Fibroblast of skin of left quadriceps (primary cell): ENCODE results near the gene CASR.
"Not testable (repeated sequence)": the region's sequence is repeated elsewhere in the genome, so short reads cannot be mapped to it uniquely, and the experiment has no call there.

Experiments used
- DNase-seq, 2 experiments: peaks; one replicate each; pipeline ENCODE4 v3.0.0-alpha.2; 2013; ENCODE audit warnings: low read depth in 2 of 2

Gene CASR

GRCh38 chr3:122183521-122183892 lies at the start of gene CASR:
CASR (plus strand) TSS chr3:122183668; CDS start chr3:122254190, 70,522 bp downstream.
- DNase-seq: no peak

GRCh38 chr3:122146466-122146865 lies 37.0 kb upstream of the CASR start:
- DNase-seq: no peak

- no peak for DNase-seq
Measured at GRCh38 chr3:122148941-122149627, 34.4 kb upstream of the CASR start.

- no peak for DNase-seq
Measured at GRCh38 chr3:122151480-122151879, 32.0 kb upstream of the CASR start.

GRCh38 chr3:122164983-122165382 lies 18.5 kb upstream of the CASR start:
- not testable (repeated sequence) for DNase-seq

- no peak for DNase-seq
Measured at GRCh38 chr3:122167630-122168029, 15.8 kb upstream of the CASR start.

- DNase-seq: no peak
Measured at GRCh38 chr3:122168044-122168443, 15.4 kb upstream of the CASR start.

- no peak for DNase-seq
Measured at GRCh38 chr3:122169911-122170310, 13.6 kb upstream of the CASR start.

GRCh38 chr3:122171361-122171760 lies 12.1 kb upstream of the CASR start:
- DNase-seq: not testable (repeated sequence)

- DNase-seq: no peak
Measured at GRCh38 chr3:122178711-122179110, 4.8 kb upstream of the CASR start.

GRCh38 chr3:122183893-122184590 lies 574 bp downstream of the CASR start:
- no peak for DNase-seq

GRCh38 chr3:122184591-122184929 lies 1.1 kb downstream of the CASR start:
- DNase-seq: no peak

- no peak for DNase-seq
Measured at GRCh38 chr3:122186372-122186771, 2.9 kb downstream of the CASR start.

GRCh38 chr3:122188737-122189136 lies 5.3 kb downstream of the CASR start:
- DNase-seq: no peak

- DNase-seq: no peak
Measured at GRCh38 chr3:122189357-122189756, 5.9 kb downstream of the CASR start.

- no peak for DNase-seq
Measured at GRCh38 chr3:122190525-122190924, 7.1 kb downstream of the CASR start.

GRCh38 chr3:122198966-122199365 lies 15.5 kb downstream of the CASR start:
- no peak for DNase-seq

- DNase-seq: no peak
Measured at GRCh38 chr3:122199552-122199951, 16.1 kb downstream of the CASR start.

- no peak for DNase-seq
Measured at GRCh38 chr3:122200661-122201060, 17.2 kb downstream of the CASR start.

- not testable (repeated sequence) for DNase-seq
Measured at GRCh38 chr3:122201476-122201875, 18.0 kb downstream of the CASR start.

GRCh38 chr3:122208579-122208978 lies 25.1 kb downstream of the CASR start:
- no peak for DNase-seq

- no peak for DNase-seq
Measured at GRCh38 chr3:122213650-122214049, 30.2 kb downstream of the CASR start.

GRCh38 chr3:122214711-122215110 lies 31.2 kb downstream of the CASR start:
- no peak for DNase-seq
